K562 (cell line): ENCODE results near the gene ANKRD12. TPM values are rescaled to one million over a fixed set of nuclear protein-coding genes. Genes with fewer than 3 reads are reported as not detected.

ENCODE experiments used
- CBX5 ChIP-seq: IDR thresholded peaks from 2 replicates; pipeline ENCODE4 v1.6.1; 2014; ENCODE audit warnings: low read depth, borderline replicate concordance
- EP300 ChIP-seq: IDR thresholded peaks from 2 replicates; pipeline ENCODE4 v1.6.1; 2012; ENCODE audit warnings: low read length, improper control_type of control experiment
- HMGXB4 ChIP-seq: sonication (generic); formaldehyde crosslinking; IDR thresholded peaks from 2 replicates; pipeline ENCODE4 v1.8.1; 2023; ENCODE audit warnings: mild to moderate bottlenecking, missing genetic modification reagents
- KAT7 ChIP-seq: sonication (generic); formaldehyde crosslinking; IDR thresholded peaks from 2 replicates; pipeline ENCODE4 v1.8.0; 2022; ENCODE audit warnings: missing genetic modification reagents, mild to moderate bottlenecking, borderline replicate concordance
- LARP7 ChIP-seq: fragments of 450-650 bp; IDR thresholded peaks from 2 replicates; pipeline ENCODE4 v1.6.1; 2016
- RFX1 ChIP-seq: fragments of 450-650 bp; IDR thresholded peaks from 2 replicates; pipeline ENCODE4 v1.6.1; 2016; ENCODE audit warnings: mild to moderate bottlenecking, moderate library complexity
- XRCC4 ChIP-seq: IDR thresholded peaks from one replicate; pipeline ENCODE4 v1.6.1; 2011; ENCODE audit not compliant: insufficient read depth, insufficient read length; ENCODE audit errors: extremely low read depth
- ZNF347 ChIP-seq: fragments of 450-650 bp; formaldehyde crosslinking; IDR thresholded peaks from 2 replicates; pipeline ENCODE4 v1.4.0; 2020; ENCODE audit warnings: low read depth, mild to moderate bottlenecking, moderate library complexity
- ZNF398 ChIP-seq: fragments of 250-450 bp; sonication (Bioruptor Pico); IDR thresholded peaks from 2 replicates; pipeline ENCODE4 v1.8.0; 2021; ENCODE audit warnings: moderate library complexity, mild to moderate bottlenecking, inconsistent platforms
- ZNF696 ChIP-seq: fragments of 250-450 bp; sonication (Bioruptor Pico); conservative IDR thresholded peaks from 2 replicates; pipeline ENCODE4 v1.4.0; 2020; ENCODE audit warnings: mild to moderate bottlenecking, moderate library complexity
- polyA plus RNA-seq, 8 experiments: library from polyadenylated mRNA; depleted of rRNA in 4 of 8; stranded (reverse) in 5 of 8; unstranded in 3 of 8; fragments of >200 nt; fragmentation: Nextera tagmentation in 2 of 8; fragmentation: Illumina TruSeq in 1 of 8; extraction: Ambion mirVana in 2 of 8; extraction: Trizol in 1 of 8; gene quantifications; 2 replicates each; pipeline versions ENCODE4 v1.2.1 to v1.2.3, GENCODE V29; 2011 to 2014; ENCODE audit warnings: inconsistent platforms in 1 of 8, missing spikeins in 1 of 8
- total RNA-seq, 7 experiments: library from RNA; depleted of rRNA in 6 of 7; stranded (reverse); fragments of >200 nt in 6 of 7; fragmentation: Illumina TruSeq in 2 of 7; extraction: Trizol in 2 of 7; gene quantifications; 2 replicates each; pipeline versions ENCODE4 v1.2.1 to v1.2.3, GENCODE V29; 2011 to 2021; ENCODE audit warnings: low replicate concordance in 1 of 7

Gene ANKRD12
- total and polyA plus RNA-seq, 9 of the 15 experiments (the other 6 are each of a cell fraction or from before 2014, with no cell fraction given): 6.6 to 28.2 (median 16.0) TPM

GRCh38 chr18:9101730-9102507 is 34.7 kb upstream of the ANKRD12 start (continued):
- TF ChIP-seq ZNF696 (CRISPR knock-in tag) (no peak), EP300 (peak; percentile 1; the same call in 1 of the 2 replicates), RFX1 (no peak), CBX5 (no peak), LARP7 (0 out of 2 replicates have a peak, but pooled peaks have one; percentile 34), XRCC4 (no peak), ZNF347 (CRISPR knock-in tag) (peak; percentile 39; the same call in 1 of the 2 replicates), HMGXB4 (no peak), KAT7 (CRISPR knock-in tag) (no peak), ZNF398 (no peak)
- TF ChIP-seq, all 486 proteins: peak for 71
